Testis (tissue), 2 donors: Measurements from ENCODE around the gene CACNB3.

Experiments
- POLR2A ChIP-seq: fragments of 450-650 bp; IDR thresholded peaks from one replicate; pipeline ENCODE4 v1.6.1; 2017; ENCODE audit warnings: antibody characterized with exemption, mild to moderate bottlenecking, moderate library complexity
- TF ChIP-seq, protein P1 (sequence below), 3 experiments: fragments of 450-650 bp in 2 of 3; fragments of 200-600 bp in 1 of 3; sonication (generic) in 1 of 3; IDR thresholded peaks; one replicate each; pipeline ENCODE4 v1.5.1; 2016 to 2019; ENCODE audit warnings: antibody characterized with exemption in 3 of 3, mild to moderate bottlenecking in 2 of 3, moderate library complexity in 1 of 3

- TF ChIP-seq, protein P1, sequence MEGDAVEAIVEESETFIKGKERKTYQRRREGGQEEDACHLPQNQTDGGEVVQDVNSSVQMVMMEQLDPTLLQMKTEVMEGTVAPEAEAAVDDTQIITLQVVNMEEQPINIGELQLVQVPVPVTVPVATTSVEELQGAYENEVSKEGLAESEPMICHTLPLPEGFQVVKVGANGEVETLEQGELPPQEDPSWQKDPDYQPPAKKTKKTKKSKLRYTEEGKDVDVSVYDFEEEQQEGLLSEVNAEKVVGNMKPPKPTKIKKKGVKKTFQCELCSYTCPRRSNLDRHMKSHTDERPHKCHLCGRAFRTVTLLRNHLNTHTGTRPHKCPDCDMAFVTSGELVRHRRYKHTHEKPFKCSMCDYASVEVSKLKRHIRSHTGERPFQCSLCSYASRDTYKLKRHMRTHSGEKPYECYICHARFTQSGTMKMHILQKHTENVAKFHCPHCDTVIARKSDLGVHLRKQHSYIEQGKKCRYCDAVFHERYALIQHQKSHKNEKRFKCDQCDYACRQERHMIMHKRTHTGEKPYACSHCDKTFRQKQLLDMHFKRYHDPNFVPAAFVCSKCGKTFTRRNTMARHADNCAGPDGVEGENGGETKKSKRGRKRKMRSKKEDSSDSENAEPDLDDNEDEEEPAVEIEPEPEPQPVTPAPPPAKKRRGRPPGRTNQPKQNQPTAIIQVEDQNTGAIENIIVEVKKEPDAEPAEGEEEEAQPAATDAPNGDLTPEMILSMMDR (IDR thresholded peaks at IDR 0.05), result no peak
- no peak for TF ChIP-seq POLR2A
Observed at GRCh38 chr12:48794870-48795269, 23.4 kb upstream of the CACNB3 start.
